Measurements from ENCODE around the gene FAM204A. TPM values are rescaled to one million over a fixed set of nuclear protein-coding genes. Genes with fewer than 3 reads are reported as not detected.

The FAM204A gene
- total and polyA plus RNA-seq, 8 donors: 26.3 to 60.8 (median 35.0) TPM

DNA sequence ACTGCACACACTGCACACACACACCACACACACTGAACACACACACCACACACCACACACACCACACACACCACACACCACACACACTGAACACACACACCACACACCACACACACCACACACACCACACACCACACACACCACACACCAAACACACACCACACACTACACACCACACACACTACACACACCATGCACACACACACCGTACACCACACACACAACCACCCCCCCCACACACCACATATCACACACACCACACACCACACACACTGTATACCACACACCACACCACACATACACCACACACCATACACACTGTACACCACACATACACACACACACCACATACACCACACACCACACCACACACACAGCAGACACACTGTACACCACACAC is 59.5 kb downstream of the FAM204A start:
- intact Hi-C loops (cut with DNase I; ENCODE audit: low total_unique reads): no loop called here
- TF ChIP-seq, protein P1, sequence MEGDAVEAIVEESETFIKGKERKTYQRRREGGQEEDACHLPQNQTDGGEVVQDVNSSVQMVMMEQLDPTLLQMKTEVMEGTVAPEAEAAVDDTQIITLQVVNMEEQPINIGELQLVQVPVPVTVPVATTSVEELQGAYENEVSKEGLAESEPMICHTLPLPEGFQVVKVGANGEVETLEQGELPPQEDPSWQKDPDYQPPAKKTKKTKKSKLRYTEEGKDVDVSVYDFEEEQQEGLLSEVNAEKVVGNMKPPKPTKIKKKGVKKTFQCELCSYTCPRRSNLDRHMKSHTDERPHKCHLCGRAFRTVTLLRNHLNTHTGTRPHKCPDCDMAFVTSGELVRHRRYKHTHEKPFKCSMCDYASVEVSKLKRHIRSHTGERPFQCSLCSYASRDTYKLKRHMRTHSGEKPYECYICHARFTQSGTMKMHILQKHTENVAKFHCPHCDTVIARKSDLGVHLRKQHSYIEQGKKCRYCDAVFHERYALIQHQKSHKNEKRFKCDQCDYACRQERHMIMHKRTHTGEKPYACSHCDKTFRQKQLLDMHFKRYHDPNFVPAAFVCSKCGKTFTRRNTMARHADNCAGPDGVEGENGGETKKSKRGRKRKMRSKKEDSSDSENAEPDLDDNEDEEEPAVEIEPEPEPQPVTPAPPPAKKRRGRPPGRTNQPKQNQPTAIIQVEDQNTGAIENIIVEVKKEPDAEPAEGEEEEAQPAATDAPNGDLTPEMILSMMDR (IDR thresholded peaks at IDR 0.05): no peak
- TF ChIP-seq POLR2A (IDR thresholded peaks at IDR 0.05) (no peak), EP300 (IDR thresholded peaks at IDR 0.05) (no peak), POLR2AphosphoS5 (IDR thresholded peaks at IDR 0.05) (no peak)
- 88 to 100% (median 100%) methylated on average over 1 of the region's 1 CpG for WGBS, 5 donors
- Histone ChIP-seq H3K27ac (no peak overlapping the region), H3K36me3 (no peaks in the 10 kb centered on the region), H3K4me3 (no peak overlapping the region), H3K9me3 (peaks cover 3 to 13% (median 10%) of the 10 kb centered on the region in 4 donors), H3K4me1 (no peaks in the 10 kb centered on the region), H3K27me3 (peaks cover 0 to 13% (median 0%) of the 10 kb centered on the region in 3 donors)
- DNase-seq: no peak

DNA sequence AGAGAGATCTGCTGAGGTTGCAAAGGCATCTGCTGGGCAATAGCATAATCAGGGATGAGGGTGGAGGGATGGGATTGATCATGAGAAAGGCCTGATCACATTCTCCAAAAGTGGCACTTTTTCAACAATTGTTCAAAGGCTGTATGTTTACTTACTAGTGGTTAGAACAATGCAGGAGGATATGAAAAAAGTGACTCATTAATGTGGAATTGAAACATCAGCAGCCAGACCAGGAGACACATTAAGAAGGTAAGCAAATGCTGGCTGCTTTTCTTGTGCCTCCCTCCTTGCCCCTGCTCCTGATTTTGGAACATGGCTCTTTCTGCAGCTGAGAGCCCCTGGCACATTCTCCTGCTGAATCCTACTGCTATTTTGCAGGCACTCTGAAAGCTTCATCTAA is 63.5 kb downstream of the FAM204A start:
- intact Hi-C loops (cut with DNase I; ENCODE audit: low total_unique reads): no loop called here
- DNase-seq: no peak
- Histone ChIP-seq H3K27me3 (peaks cover 0 to 5% (median 0%) of the 10 kb centered on the region in 3 donors), H3K27ac (no peak overlapping the region), H3K9me3 (peaks cover 6 to 18% (median 14%) of the 10 kb centered on the region in 4 donors), H3K36me3 (no peaks in the 10 kb centered on the region), H3K4me3 (no peak overlapping the region), H3K4me1 (peaks cover 0 to 6% (median 0%) of the 10 kb centered on the region in 4 donors)
- TF ChIP-seq EP300 (IDR thresholded peaks at IDR 0.05): no peak
- TF ChIP-seq, protein P1 (IDR thresholded peaks at IDR 0.05): no peak
- TF ChIP-seq POLR2A (IDR thresholded peaks at IDR 0.05): no peak
- no peak for TF ChIP-seq POLR2AphosphoS5 (IDR thresholded peaks at IDR 0.05)

DNA sequence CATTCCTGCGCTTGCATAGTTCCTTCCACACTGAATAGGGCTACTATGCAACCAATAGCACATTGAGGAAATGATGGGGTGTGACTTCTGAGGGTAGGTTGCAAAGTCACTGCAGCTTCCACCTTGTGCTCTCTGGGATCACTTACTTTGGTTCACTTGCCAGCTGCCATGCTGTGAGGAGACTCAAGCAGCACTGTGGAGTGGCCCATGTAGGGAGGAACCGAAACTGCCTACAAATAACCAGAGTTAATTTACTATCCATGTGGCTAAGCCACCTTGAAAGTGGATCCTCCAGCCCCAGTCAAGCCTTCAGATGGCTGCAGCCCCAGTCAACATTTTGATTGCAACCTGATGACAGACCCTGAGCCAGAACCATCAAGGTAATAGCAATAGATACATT is 64.3 kb downstream of the FAM204A start:
- Histone ChIP-seq H3K4me1 (peaks cover 0 to 6% (median 0%) of the 10 kb centered on the region in 4 donors), H3K27me3 (peaks cover 0 to 5% (median 0%) of the 10 kb centered on the region in 3 donors), H3K4me3 (no peak overlapping the region), H3K36me3 (no peaks in the 10 kb centered on the region), H3K9me3 (peaks cover 6 to 18% (median 14%) of the 10 kb centered on the region in 4 donors), H3K27ac (no peak overlapping the region)
- TF ChIP-seq, protein P1 (IDR thresholded peaks at IDR 0.05): no peak
- TF ChIP-seq POLR2A (IDR thresholded peaks at IDR 0.05): no peak
- TF ChIP-seq POLR2AphosphoS5 (IDR thresholded peaks at IDR 0.05): no peak
- no peak for TF ChIP-seq EP300 (IDR thresholded peaks at IDR 0.05)
- intact Hi-C loops (cut with DNase I; ENCODE audit: low total_unique reads): no loop called here
- 86 to 100% (median 95%) methylated on average over 2 of the region's 2 CpGs for WGBS, 5 donors
- no peak for DNase-seq

DNA sequence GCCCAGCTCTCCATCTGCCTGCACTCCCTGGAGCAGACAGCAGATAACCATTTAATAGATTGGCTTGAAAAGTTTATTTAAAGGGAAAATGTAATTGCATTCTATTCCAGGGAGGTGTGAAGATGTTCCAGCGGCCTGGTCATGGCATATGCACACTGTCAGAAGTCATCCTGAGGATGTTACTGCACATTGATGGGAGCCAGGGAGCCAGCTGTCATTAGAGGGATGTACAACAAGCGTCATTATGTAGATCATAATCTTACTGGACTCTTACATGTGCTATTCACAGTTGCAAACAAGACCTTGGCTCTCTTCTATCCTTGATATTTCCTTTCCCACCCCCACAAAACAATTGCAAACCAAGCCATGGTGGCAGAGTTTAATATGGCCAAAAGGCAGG is 65.4 kb downstream of the FAM204A start:
- intact Hi-C loops (cut with DNase I; ENCODE audit: low total_unique reads): no loop called here
- H3K4me3 ChIP-seq: no peak overlapping the region
- DNase-seq: no peak
- peaks cover 0 to 16% (median 0%) of the 10 kb centered on the region in 3 donors for H3K27me3 ChIP-seq
- no peak overlapping the region for H3K27ac ChIP-seq
- peaks cover 0 to 13% (median 0%) of the 10 kb centered on the region in 4 donors for H3K4me1 ChIP-seq
- TF ChIP-seq EP300 (IDR thresholded peaks at IDR 0.05) (no peak), POLR2AphosphoS5 (IDR thresholded peaks at IDR 0.05) (no peak), POLR2A (IDR thresholded peaks at IDR 0.05) (no peak)
- TF ChIP-seq, protein P1 (IDR thresholded peaks at IDR 0.05): no peak
- H3K36me3 ChIP-seq: no peaks in the 10 kb centered on the region
- H3K9me3 ChIP-seq: peaks cover 6 to 18% (median 14%) of the 10 kb centered on the region in 4 donors
- WGBS, 5 donors: 48 to 60% (median 54%) methylated on average over 2 of the region's 2 CpGs
